Coronary artery (tissue), 2 donors: ENCODE measurements around the gene EIF4E.
"Not testable (repeated sequence)": the region's sequence is repeated elsewhere in the genome, so short reads cannot be mapped to it uniquely, and the experiment has no call there.

Source experiments
- DNase-seq: peaks from one replicate; pipeline ENCODE4 v3.0.0-alpha.2; 2017; ENCODE audit warnings: low spot score
- H3K27ac ChIP-seq, 2 donors: fragments of 200-600 bp; sonication (generic); one replicate each; pipeline ENCODE4 v1.5.1; 2016 to 2019
- H3K4me3 ChIP-seq: fragments of 200-600 bp; sonication (generic); 2 replicates; pipeline ENCODE4 v1.5.1; 2016; ENCODE audit warnings: mild to moderate bottlenecking, moderate library complexity
- CTCF ChIP-seq: fragments of 200-600 bp; sonication (generic); IDR thresholded peaks from one replicate; pipeline ENCODE4 v1.5.1; 2019; ENCODE audit warnings: antibody characterized with exemption

Gene EIF4E

GRCh38 chr4:98932539-98932938 is 3.6 kb upstream of the EIF4E start:
- no peak for DNase-seq
- no peak for TF ChIP-seq CTCF
- Histone ChIP-seq H3K4me3 (no peak overlapping the region), H3K27ac (no peak overlapping the region)

- peak overlapping the region; percentile 100 for H3K4me3 ChIP-seq
Measured at GRCh38 chr4:98930311-98930865, 1.5 kb upstream of the EIF4E start.

GRCh38 chr4:98929341-98930267 is 671 bp upstream of the EIF4E start:
- no peak for TF ChIP-seq CTCF
- DNase-seq: peak; percentile 92
- peak overlapping the region; percentile 89 to 99 for H3K27ac ChIP-seq
- peak overlapping the region; percentile 100 for H3K4me3 ChIP-seq

More at GRCh38 chr4:98930311-98930865, 1.5 kb upstream of the EIF4E start:
- no peak for DNase-seq
- TF ChIP-seq CTCF: no peak
- H3K27ac ChIP-seq: peak overlapping the region; percentile 89 to 99

GRCh38 chr4:98928131-98928504 is 815 bp downstream of the EIF4E start:
- peak; percentile 85 for DNase-seq
- no peak for TF ChIP-seq CTCF
- Histone ChIP-seq H3K27ac (peak overlapping the region; percentile 89 to 99), H3K4me3 (peak overlapping the region; percentile 100)

- not testable (repeated sequence) for H3K27ac ChIP-seq, DNase-seq, H3K4me3 ChIP-seq
Measured at GRCh38 chr4:98926257-98926656, 2.7 kb downstream of the EIF4E start.

GRCh38 chr4:98921292-98921691 is 7.6 kb downstream of the EIF4E start:
- Histone ChIP-seq H3K4me3 (no peak overlapping the region), H3K27ac (no peak overlapping the region)
- no peak for DNase-seq
- no peak for TF ChIP-seq CTCF

GRCh38 chr4:98919996-98920395 is 8.9 kb downstream of the EIF4E start:
- Histone ChIP-seq H3K4me3 (no peak overlapping the region), H3K27ac (no peak overlapping the region)
- TF ChIP-seq CTCF: no peak
- no peak for DNase-seq

- not testable (repeated sequence) for H3K27ac ChIP-seq, H3K4me3 ChIP-seq, DNase-seq
Measured at GRCh38 chr4:98910728-98911127, 18.2 kb downstream of the EIF4E start.
